Natural killer cell (primary cell): ENCODE data around the gene GIMAP6. TPM values are rescaled to one million over a fixed set of nuclear protein-coding genes. Genes with fewer than 3 reads are reported as not detected.

ENCODE experiments used
- total RNA-seq, 4 donors: library from RNA; stranded (reverse); fragments of 120-200 nt in 1 of 4; gene quantifications; one replicate each; pipeline versions ENCODE4 v1.2.3 to v1.2.4, GENCODE V29; 2013 to 2022

Gene GIMAP6
- total RNA-seq, 3 donors from 2014 or later (not counting 1 experiment from before 2014, with no cell fraction given): 39.7 to 100 (median 51.9) TPM

Other genes with a start within 250 kb of the GIMAP6 start
- gene GIMAP8, start 181.8 kb downstream of the GIMAP6 start, total RNA-seq: 10 to 100 TPM in 1 of 3 donors, 1 to 10 TPM in 2; 6.7 to 17.7 (median 8.4) TPM
- gene GIMAP7, start 117.5 kb downstream of the GIMAP6 start, total RNA-seq: 100 to 1,000 TPM in 1 of 3 donors, 10 to 100 TPM in 2; 66.3 to 100 (median 67.6) TPM
- gene GIMAP4, start 65.0 kb downstream of the GIMAP6 start, total RNA-seq: 100 to 1,000 TPM; 105 to 215 (median 124) TPM
- 10 to 100 TPM; 47.5 to 77.5 (median 61.0) TPM for gene GIMAP2, start 53.3 kb upstream of the GIMAP6 start, total RNA-seq
- gene GIMAP1, start 84.2 kb upstream of the GIMAP6 start, total RNA-seq: 10 to 100 TPM; 11.1 to 23.9 (median 13.3) TPM
- 10 to 100 TPM; 29.2 to 64.1 (median 35.3) TPM for gene GIMAP5, start 105.0 kb upstream of the GIMAP6 start, total RNA-seq
- 1 to 10 TPM in 1 of 3 donors, not detected in 2; 4.0 TPM for gene TMEM176B, start 168.0 kb upstream of the GIMAP6 start, total RNA-seq
- gene TMEM176A, start 168.4 kb upstream of the GIMAP6 start, total RNA-seq: 1 to 10 TPM in 1 of 3 donors, not detected in 2; 2.0 TPM
- gene AOC1, start 220.1 kb upstream of the GIMAP6 start, total RNA-seq: not detected